Measurements from ENCODE around the gene EFS. TPM values are rescaled to one million over a fixed set of nuclear protein-coding genes. Genes with fewer than 3 reads are reported as not detected.

EFS gene
- total RNA-seq, 2 experiments from 2014 or later, result not detected

- no peak overlapping the region for H3K27ac Mint-ChIP-seq
- CTCF ChIA-PET, result interaction anchor here (3.7 kb wide), 1 partner anchor 32 kb away, joined by 21 read pairs; no protein-coding TSS in a partner anchor
- intact Hi-C loops (cut with micrococcal nuclease), result no loop called here
- no peaks in the 10 kb centered on the region for H3K9me3 Mint-ChIP-seq
- no peak for DNase-seq
- H3K4me3 Mint-ChIP-seq, result no peak overlapping the region
- H3K4me1 Mint-ChIP-seq (ENCODE audit: low read depth), result no peaks in the 10 kb centered on the region
- H3K27me3 Mint-ChIP-seq (ENCODE audit: low read depth), result peaks cover 3% of the 10 kb centered on the region
- no peaks in the 10 kb centered on the region for H3K36me3 Mint-ChIP-seq (ENCODE audit: low read depth)
Observed at GRCh38 chr14:23359167-23359626, 5.8 kb downstream of the EFS start.

GRCh38 chr14:23358553-23359166 is 6.3 kb downstream of the EFS start:
- H3K36me3 Mint-ChIP-seq (ENCODE audit: low read depth), result no peaks in the 10 kb centered on the region
- no peaks in the 10 kb centered on the region for H3K9me3 Mint-ChIP-seq
- intact Hi-C loops (cut with micrococcal nuclease), result no loop called here
- H3K27me3 Mint-ChIP-seq (ENCODE audit: low read depth), result peaks cover under 1% of the 10 kb centered on the region
- H3K27ac Mint-ChIP-seq, result no peak overlapping the region
- CTCF ChIA-PET, result interaction anchor here (0.5 to 1.4 kb wide), 3 partner anchors 26 to 148 kb away, joined by 3 to 4 read pairs (median 4); no protein-coding TSS in a partner anchor
- no peaks in the 10 kb centered on the region for H3K4me1 Mint-ChIP-seq (ENCODE audit: low read depth)
- DNase-seq, result no peak
- H3K4me3 Mint-ChIP-seq, result no peak overlapping the region

DNA sequence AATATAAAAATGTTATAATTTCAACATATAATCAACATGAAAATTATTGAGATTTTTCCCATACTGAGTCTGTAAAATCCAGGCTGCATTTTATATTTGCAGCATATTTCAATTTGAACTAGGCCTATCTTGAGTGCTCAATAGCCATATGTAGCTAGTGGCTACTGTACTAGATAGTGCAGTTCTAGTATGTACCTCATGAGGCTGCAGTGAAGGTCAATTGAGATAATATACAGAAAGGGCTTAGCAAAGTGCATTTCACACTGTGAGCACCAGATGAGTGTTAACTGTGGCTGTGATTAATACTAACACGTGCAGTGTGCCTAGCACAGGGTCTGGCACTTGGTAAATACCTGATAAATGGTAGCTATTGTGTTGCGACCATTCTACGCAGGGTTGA is 6.9 kb downstream of the EFS start:
- Mint-ChIP-seq H3K4me1 (ENCODE audit: low read depth) (peaks cover under 1% of the 10 kb centered on the region), H3K36me3 (ENCODE audit: low read depth) (no peaks in the 10 kb centered on the region), H3K27ac (no peak overlapping the region), H3K9me3 (no peaks in the 10 kb centered on the region), H3K4me3 (no peak overlapping the region), H3K27me3 (ENCODE audit: low read depth) (peaks cover 4% of the 10 kb centered on the region)
- no peak for DNase-seq
- intact Hi-C loops (cut with micrococcal nuclease), result no loop called here
- CTCF ChIA-PET, result interaction anchor here (0.5 to 1.4 kb wide), 3 partner anchors 25 to 147 kb away, joined by 3 to 4 read pairs (median 4); no protein-coding TSS in a partner anchor

- intact Hi-C loops (cut with micrococcal nuclease), result no loop called here
- H3K4me1 Mint-ChIP-seq (ENCODE audit: low read depth), result peaks cover 2% of the 10 kb centered on the region
- H3K36me3 Mint-ChIP-seq (ENCODE audit: low read depth), result no peaks in the 10 kb centered on the region
- H3K27ac Mint-ChIP-seq, result no peak overlapping the region
- peaks cover 4% of the 10 kb centered on the region for H3K27me3 Mint-ChIP-seq (ENCODE audit: low read depth)
- DNase-seq, result no peak
- no peaks in the 10 kb centered on the region for H3K9me3 Mint-ChIP-seq
- CTCF ChIA-PET, result interaction anchor here (1.4 kb wide), 1 partner anchor 30 kb away, joined by 4 read pairs; no protein-coding TSS in a partner anchor
- no peak overlapping the region for H3K4me3 Mint-ChIP-seq
Observed at GRCh38 chr14:23357261-23357660, 7.7 kb downstream of the EFS start.

GRCh38 chr14:23356662-23357061 is 8.3 kb downstream of the EFS start:
- Mint-ChIP-seq H3K4me1 (ENCODE audit: low read depth) (peaks cover 2% of the 10 kb centered on the region), H3K27me3 (ENCODE audit: low read depth) (peaks cover 4% of the 10 kb centered on the region), H3K9me3 (no peaks in the 10 kb centered on the region), H3K4me3 (no peak overlapping the region), H3K36me3 (ENCODE audit: low read depth) (no peaks in the 10 kb centered on the region), H3K27ac (no peak overlapping the region)
- no peak for DNase-seq
- CTCF ChIA-PET, result no interaction called here
- intact Hi-C loops (cut with micrococcal nuclease), result no loop called here

GRCh38 chr14:23355871-23356435 is 9.0 kb downstream of the EFS start:
- Mint-ChIP-seq H3K27me3 (ENCODE audit: low read depth) (peaks cover 4% of the 10 kb centered on the region), H3K4me1 (ENCODE audit: low read depth) (peaks cover 6% of the 10 kb centered on the region), H3K27ac (no peak overlapping the region), H3K9me3 (no peaks in the 10 kb centered on the region), H3K4me3 (no peak overlapping the region), H3K36me3 (ENCODE audit: low read depth) (no peaks in the 10 kb centered on the region)
- CTCF ChIA-PET, result interaction anchor here (0.6 kb wide), 1 partner anchor 24 kb away, joined by 3 read pairs; no protein-coding TSS in a partner anchor
- no peak for DNase-seq
- intact Hi-C loops (cut with micrococcal nuclease), result no loop called here

DNA sequence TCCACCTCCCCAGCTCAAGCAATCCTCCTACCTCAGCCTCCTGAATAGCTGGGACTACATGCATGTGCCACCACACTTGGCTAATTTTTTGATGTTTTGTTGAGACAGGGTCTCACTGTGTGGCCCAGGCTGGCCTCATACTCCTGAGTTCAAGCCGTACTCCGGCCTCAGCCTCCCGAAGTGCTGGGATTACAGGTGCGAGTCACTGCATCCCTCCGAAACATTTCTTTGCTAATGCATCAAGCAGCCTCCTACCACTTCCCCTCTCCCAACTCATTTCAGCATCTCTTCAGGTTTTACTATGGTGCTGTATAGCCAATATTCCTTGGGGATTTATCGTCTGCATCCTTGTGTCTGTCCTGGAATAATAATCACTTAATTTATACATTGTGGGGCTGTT is 10.0 kb downstream of the EFS start:
- Mint-ChIP-seq H3K27ac (no peak overlapping the region), H3K4me1 (ENCODE audit: low read depth) (peaks cover 6% of the 10 kb centered on the region), H3K27me3 (ENCODE audit: low read depth) (peaks cover 4% of the 10 kb centered on the region), H3K36me3 (ENCODE audit: low read depth) (no peaks in the 10 kb centered on the region), H3K9me3 (no peaks in the 10 kb centered on the region), H3K4me3 (no peak overlapping the region)
- intact Hi-C loops (cut with micrococcal nuclease), result no loop called here
- CTCF ChIA-PET, result interaction anchor here (1.1 to 2.0 kb wide), 2 partner anchors 25 to 28 kb away, joined by 3 to 10 read pairs; no protein-coding TSS in a partner anchor
- no peak for DNase-seq

- no peak for DNase-seq
- H3K4me1 Mint-ChIP-seq (ENCODE audit: low read depth), result peaks cover 6% of the 10 kb centered on the region
- H3K27ac Mint-ChIP-seq, result no peak overlapping the region
- no peaks in the 10 kb centered on the region for H3K9me3 Mint-ChIP-seq
- H3K36me3 Mint-ChIP-seq (ENCODE audit: low read depth), result no peaks in the 10 kb centered on the region
- H3K27me3 Mint-ChIP-seq (ENCODE audit: low read depth), result peaks cover 4% of the 10 kb centered on the region
- intact Hi-C loops (cut with micrococcal nuclease), result loop anchor here (2.0 kb wide), 1 partner anchor 25 kb away; no protein-coding TSS in a partner anchor
- peak overlapping the region; percentile 71 for H3K4me3 Mint-ChIP-seq
- CTCF ChIA-PET, result interaction anchor here (0.8 to 2.0 kb wide), 5 partner anchors 27 to 89 kb away, joined by 3 to 10 read pairs (median 3); no protein-coding TSS in a partner anchor
Observed at GRCh38 chr14:23353433-23353780, 11.6 kb downstream of the EFS start.

DNA sequence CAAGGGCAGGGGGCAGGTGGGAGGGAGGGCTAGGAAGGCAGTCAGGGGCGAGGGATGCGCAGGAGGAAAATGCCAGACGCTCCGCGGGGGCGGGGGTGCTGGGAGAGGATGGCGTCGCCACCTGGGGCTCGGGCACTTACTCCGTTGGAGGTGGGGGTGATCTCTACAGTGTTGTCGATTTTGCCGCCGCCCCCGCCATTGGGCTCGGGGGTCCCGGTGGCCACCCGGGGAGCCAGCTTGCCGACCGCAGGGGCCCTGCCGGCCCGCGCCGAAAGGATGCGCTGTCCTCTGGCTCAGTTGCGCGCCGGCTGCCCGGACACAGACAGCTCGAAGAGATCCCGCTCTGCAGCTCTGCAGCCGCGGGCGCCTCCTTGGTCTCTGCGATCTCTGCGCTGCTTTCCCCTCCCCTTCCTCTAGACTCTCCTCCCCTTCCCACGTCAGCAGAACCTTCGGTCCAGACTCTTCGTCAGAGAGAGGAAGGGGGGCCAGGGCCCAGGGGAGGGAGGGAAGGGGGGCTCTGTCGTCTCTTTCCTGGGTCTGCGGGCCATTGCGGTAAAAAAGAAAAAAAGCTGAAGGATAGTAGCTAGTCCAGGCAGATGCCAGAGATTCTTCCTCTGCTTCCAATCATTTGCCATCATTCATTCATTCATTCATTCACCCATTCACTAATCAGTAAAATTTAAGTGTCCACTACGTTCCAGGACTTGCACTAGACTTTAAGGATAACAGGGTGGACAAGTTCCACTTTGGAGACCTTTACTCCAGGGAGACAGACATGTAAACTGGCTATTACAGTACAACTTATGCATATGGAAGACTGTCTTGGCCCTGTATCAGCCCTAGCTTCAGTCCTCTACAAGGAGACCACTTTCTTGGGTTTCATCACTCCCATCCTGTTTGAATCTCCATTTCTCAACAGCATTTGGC is 12.2 kb downstream of the EFS start, which contains the start of gene SLC22A17:
Gene SLC22A17, minus strand, starts transcription at position 382 of the 927 bp plus-strand sequence.
- intact Hi-C loops (cut with micrococcal nuclease), result loop anchor here (1.0 to 2.0 kb wide), 2 partner anchors 24 to 30 kb away; no protein-coding TSS in a partner anchor
- Mint-ChIP-seq H3K27me3 (ENCODE audit: low read depth) (peaks cover 4% of the 10 kb centered on the region), H3K4me3 (peak within 1 kb of the TSS; percentile 71), H3K9me3 (no peaks in the 10 kb centered on the region), H3K36me3 (ENCODE audit: low read depth) (no peaks in the 10 kb centered on the region), H3K27ac (no peak within 1 kb of the TSS), H3K4me1 (ENCODE audit: low read depth) (peaks cover 6% of the 10 kb centered on the region)
- CTCF ChIA-PET, result interaction anchor here (0.6 to 2.0 kb wide), 7 partner anchors 10 to 294 kb away, joined by 3 to 10 read pairs (median 3); no protein-coding TSS in a partner anchor
- peak; percentile 72 for DNase-seq

DNA sequence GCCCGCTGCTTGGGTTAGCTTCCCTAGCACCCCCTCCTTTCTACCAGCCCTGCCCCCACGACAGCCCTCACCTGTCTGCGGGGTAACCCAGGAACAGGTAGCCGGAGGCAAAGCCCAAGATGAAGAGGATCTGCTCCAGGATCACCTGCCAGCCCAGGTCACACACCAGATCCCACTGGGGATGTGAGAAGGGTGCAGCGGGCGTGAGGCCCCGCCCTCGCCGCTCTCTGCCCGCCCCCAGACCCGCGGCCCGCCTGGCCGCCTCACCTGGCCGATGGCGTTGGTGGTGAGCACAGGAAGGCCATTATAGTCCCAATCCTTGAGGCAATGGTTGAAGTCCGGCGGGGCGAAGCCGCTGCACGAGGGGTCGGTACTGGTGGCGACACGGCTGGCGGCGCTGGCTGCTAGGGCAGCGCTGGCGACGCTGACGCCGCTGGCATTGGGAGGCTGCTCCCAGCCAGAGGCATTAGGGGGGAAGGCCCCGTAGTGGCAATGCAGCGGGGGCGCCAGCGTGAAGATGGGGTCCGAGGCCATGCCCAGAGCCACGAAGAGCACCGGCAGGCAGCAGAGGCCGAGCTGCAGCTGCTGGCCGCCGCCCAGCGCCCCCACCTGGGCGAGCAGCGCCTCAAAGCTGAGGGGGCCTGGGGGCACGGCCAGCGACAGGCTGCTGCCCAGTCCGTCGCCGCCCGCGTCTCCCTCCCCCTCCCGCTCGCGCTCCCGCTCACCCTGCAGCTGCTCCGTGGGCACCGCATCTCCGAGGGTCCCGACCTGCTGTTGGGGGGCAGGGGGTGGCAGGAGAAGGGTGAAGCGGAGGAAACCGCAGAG is 13.1 kb downstream of the EFS start:
- Mint-ChIP-seq H3K4me3 (peak overlapping the region; percentile 71), H3K9me3 (no peaks in the 10 kb centered on the region), H3K36me3 (ENCODE audit: low read depth) (no peaks in the 10 kb centered on the region), H3K27me3 (ENCODE audit: low read depth) (peaks cover 4% of the 10 kb centered on the region), H3K4me1 (ENCODE audit: low read depth) (peaks cover 6% of the 10 kb centered on the region), H3K27ac (no peak overlapping the region)
- CTCF ChIA-PET, result interaction anchor here (0.6 to 1.5 kb wide), 5 partner anchors 9 to 293 kb away, joined by 3 to 4 read pairs (median 3); no protein-coding TSS in a partner anchor
- intact Hi-C loops (cut with micrococcal nuclease), result loop anchor here (1.0 to 2.0 kb wide), 2 partner anchors 23 to 30 kb away; no protein-coding TSS in a partner anchor
- no peak for DNase-seq

GRCh38 chr14:23349156-23349845 is 15.7 kb downstream of the EFS start:
- CTCF ChIA-PET, result no interaction called here
- Mint-ChIP-seq H3K27ac (no peak overlapping the region), H3K4me3 (no peak overlapping the region)

More at GRCh38 chr14:23349156-23349845, 15.7 kb downstream of the EFS start:
- H3K27me3 Mint-ChIP-seq (ENCODE audit: low read depth), result peaks cover 4% of the 10 kb centered on the region
- DNase-seq, result no peak
- intact Hi-C loops (cut with micrococcal nuclease), result no loop called here
- peaks cover 6% of the 10 kb centered on the region for H3K4me1 Mint-ChIP-seq (ENCODE audit: low read depth)
- H3K36me3 Mint-ChIP-seq (ENCODE audit: low read depth), result no peaks in the 10 kb centered on the region
- H3K9me3 Mint-ChIP-seq, result no peaks in the 10 kb centered on the region

All from activated naive CD4-positive, alpha-beta T cell treated with anti-CD3 and anti-CD28 coated beads for 36 hours (primary cell).